Caco-2 (cell line): Measurements from ENCODE around the gene PLAGL1. TPM values are rescaled to one million over a fixed set of nuclear protein-coding genes. Genes with fewer than 3 reads are reported as not detected.

Experiments
- BruUV-seq: library from RNA; stranded (reverse); fragments of 400-500 nt; replicated peaks from 2 replicates; lab custom pipeline; 2021; lab: Mats Ljungman, UMichigan
- CTCF ChIA-PET: fragments of 300-600 bp; sonication (Branson Sonifier 250); formaldehyde crosslinking; loops from one replicate; lab custom pipeline; 2022; ENCODE audit warnings: antibody characterized with exemption; lab: Charles Lee
- POLR2A ChIA-PET: fragments of 300-600 bp; sonication (Branson Sonifier 250); formaldehyde crosslinking; loops from one replicate; lab custom pipeline; 2022; ENCODE audit warnings: antibody characterized with exemption; lab: Charles Lee
- DNase-seq, 2 experiments: peaks; one replicate each; pipeline versions ENCODE4 v3.0.0 to v3.0.0-alpha.2; 2020 to 2022
- H3K27me3 ChIP-seq: replicated peaks from 2 replicates; pipeline ENCODE4 v1.6.0; 2011; ENCODE audit warnings: low read length; ENCODE audit not compliant: control insufficient read depth, insufficient read depth
- H3K36me3 ChIP-seq: 2 replicates; pipeline ENCODE4 v1.5.1; 2011; ENCODE audit warnings: low read length; ENCODE audit not compliant: control insufficient read depth, insufficient read depth
- H3K4me1 ChIP-seq: fragments of 250-450 bp; sonication (Bioruptor Pico); 2 replicates; pipeline ENCODE4 v1.5.1; 2020; ENCODE audit warnings: mild to moderate bottlenecking
- H3K4me3 ChIP-seq: 2 replicates; pipeline ENCODE4 v1.5.1; 2011; ENCODE audit warnings: low read depth, mild to moderate bottlenecking, control low read depth, low read length
- H3K9me3 ChIP-seq: fragments of 250-450 bp; sonication (Bioruptor Pico); 2 replicates; pipeline ENCODE4 v1.5.1; 2020; ENCODE audit warnings: mild to moderate bottlenecking, moderate library complexity
- H3K27ac Mint-ChIP-seq: one replicate; pipeline ENCODE4 v1.8.0; 2022; ENCODE audit warnings: mixed read lengths; ENCODE audit not compliant: unreplicated experiment
- H3K27me3 Mint-ChIP-seq: one replicate; pipeline ENCODE4 v1.8.0; 2022; ENCODE audit warnings: mixed read lengths; ENCODE audit not compliant: insufficient read depth, unreplicated experiment
- H3K36me3 Mint-ChIP-seq: one replicate; pipeline ENCODE4 v1.8.0; 2022; ENCODE audit warnings: mild to moderate bottlenecking, mixed read lengths; ENCODE audit not compliant: insufficient read depth, unreplicated experiment
- H3K4me1 Mint-ChIP-seq: one replicate; pipeline ENCODE4 v1.8.0; 2022; ENCODE audit warnings: low read depth, mixed read lengths; ENCODE audit not compliant: unreplicated experiment
- H3K4me3 Mint-ChIP-seq: one replicate; pipeline ENCODE4 v1.8.0; 2022; ENCODE audit warnings: mild to moderate bottlenecking, moderate library complexity, mixed read lengths; ENCODE audit not compliant: unreplicated experiment
- H3K9me3 Mint-ChIP-seq: one replicate; pipeline ENCODE4 v1.8.0; 2022; ENCODE audit warnings: mixed read lengths; ENCODE audit not compliant: unreplicated experiment
- intact Hi-C: fragments of 100-400 bp; cut with micrococcal nuclease; formaldehyde crosslinking; loops from one replicate; pipeline ENCODE4 v1.10.0; 2022; ENCODE audit not compliant: unreplicated experiment
- total RNA-seq: library from RNA; stranded (reverse); gene quantifications from 2 replicates; pipeline ENCODE4 v1.2.3, GENCODE V29; 2022
- TF ChIP-seq, protein P1 (sequence below), 2 experiments: fragments of 200-600 bp in 1 of 2; IDR thresholded peaks; 1 replicate in 1 of 2; 2 replicates in 1 of 2; pipeline versions ENCODE4 v1.5.1 to v1.8.0; 2011 to 2022; ENCODE audit warnings: antibody characterized with exemption in 1 of 2, control low read depth in 1 of 2, inconsistent platforms in 1 of 2, low read depth in 1 of 2, low read length in 1 of 2, mild to moderate bottlenecking in 1 of 2, moderate library complexity in 1 of 2; ENCODE audit not compliant: insufficient read depth in 1 of 2, severe bottlenecking in 1 of 2, unreplicated experiment in 1 of 2

Gene PLAGL1
- total RNA-seq, 1 experiment from 2014 or later, result 0.70 TPM

- no peak for DNase-seq
- H3K4me1 Mint-ChIP-seq, result no peaks in the 10 kb centered on the region
- TF ChIP-seq, protein P1, sequence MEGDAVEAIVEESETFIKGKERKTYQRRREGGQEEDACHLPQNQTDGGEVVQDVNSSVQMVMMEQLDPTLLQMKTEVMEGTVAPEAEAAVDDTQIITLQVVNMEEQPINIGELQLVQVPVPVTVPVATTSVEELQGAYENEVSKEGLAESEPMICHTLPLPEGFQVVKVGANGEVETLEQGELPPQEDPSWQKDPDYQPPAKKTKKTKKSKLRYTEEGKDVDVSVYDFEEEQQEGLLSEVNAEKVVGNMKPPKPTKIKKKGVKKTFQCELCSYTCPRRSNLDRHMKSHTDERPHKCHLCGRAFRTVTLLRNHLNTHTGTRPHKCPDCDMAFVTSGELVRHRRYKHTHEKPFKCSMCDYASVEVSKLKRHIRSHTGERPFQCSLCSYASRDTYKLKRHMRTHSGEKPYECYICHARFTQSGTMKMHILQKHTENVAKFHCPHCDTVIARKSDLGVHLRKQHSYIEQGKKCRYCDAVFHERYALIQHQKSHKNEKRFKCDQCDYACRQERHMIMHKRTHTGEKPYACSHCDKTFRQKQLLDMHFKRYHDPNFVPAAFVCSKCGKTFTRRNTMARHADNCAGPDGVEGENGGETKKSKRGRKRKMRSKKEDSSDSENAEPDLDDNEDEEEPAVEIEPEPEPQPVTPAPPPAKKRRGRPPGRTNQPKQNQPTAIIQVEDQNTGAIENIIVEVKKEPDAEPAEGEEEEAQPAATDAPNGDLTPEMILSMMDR (IDR thresholded peaks at IDR 0.05; ENCODE audit: insufficient read depth in 1 of 2, low read depth in 1 of 2, low read length in 1 of 2, severe bottlenecking in 1 of 2, unreplicated experiment in 1 of 2), result no peak
- no peaks in the 10 kb centered on the region for H3K36me3 Mint-ChIP-seq
- peaks cover 3% of the 10 kb centered on the region for H3K27me3 Mint-ChIP-seq
- no peaks in the 10 kb centered on the region for H3K4me1 ChIP-seq
- no peak overlapping the region for H3K4me3 ChIP-seq
- H3K27ac Mint-ChIP-seq, result no peak overlapping the region
- intact Hi-C loops, result no loop called here
- no peaks in the 10 kb centered on the region for H3K9me3 Mint-ChIP-seq
- no peaks in the 10 kb centered on the region for H3K36me3 ChIP-seq
- ChIA-PET CTCF (no interaction called here), POLR2A (no interaction called here)
- no peak overlapping the region for H3K4me3 Mint-ChIP-seq
- H3K9me3 ChIP-seq, result no peaks in the 10 kb centered on the region
- no TSS peak for BruUV-seq
- no peaks in the 10 kb centered on the region for H3K27me3 ChIP-seq
These were observed 105.9 kb downstream of the PLAGL1 start for GRCh38 chr6:143901885-143902750.

GRCh38 chr6:143900358-143900757 lies 107.7 kb downstream of the PLAGL1 start:
- H3K4me1 ChIP-seq, result no peaks in the 10 kb centered on the region
- H3K4me1 Mint-ChIP-seq, result no peaks in the 10 kb centered on the region
- H3K27ac Mint-ChIP-seq, result no peak overlapping the region
- POLR2A ChIA-PET, result no interaction called here
- no peaks in the 10 kb centered on the region for H3K9me3 Mint-ChIP-seq
- no peaks in the 10 kb centered on the region for H3K27me3 ChIP-seq
- H3K4me3 Mint-ChIP-seq, result no peak overlapping the region
- no peaks in the 10 kb centered on the region for H3K36me3 Mint-ChIP-seq
- H3K4me3 ChIP-seq, result no peak overlapping the region
- intact Hi-C loops, result no loop called here
- H3K9me3 ChIP-seq, result no peaks in the 10 kb centered on the region
- no peak for DNase-seq
- BruUV-seq, result no TSS peak
- H3K36me3 ChIP-seq, result no peaks in the 10 kb centered on the region
- H3K27me3 Mint-ChIP-seq, result no peaks in the 10 kb centered on the region
- TF ChIP-seq, protein P1 (IDR thresholded peaks at IDR 0.05; ENCODE audit: insufficient read depth in 1 of 2, low read depth in 1 of 2, low read length in 1 of 2, severe bottlenecking in 1 of 2, unreplicated experiment in 1 of 2), result no peak
- CTCF ChIA-PET, result no interaction called here

- H3K27me3 Mint-ChIP-seq, result no peaks in the 10 kb centered on the region
- H3K4me1 ChIP-seq, result no peaks in the 10 kb centered on the region
- H3K4me3 Mint-ChIP-seq, result no peak overlapping the region
- H3K9me3 Mint-ChIP-seq, result no peaks in the 10 kb centered on the region
- H3K36me3 Mint-ChIP-seq, result no peaks in the 10 kb centered on the region
- no peaks in the 10 kb centered on the region for H3K9me3 ChIP-seq
- DNase-seq, result peak in 1 of 2 experiments; percentile 32
- no peaks in the 10 kb centered on the region for H3K4me1 Mint-ChIP-seq
- no peaks in the 10 kb centered on the region for H3K27me3 ChIP-seq
- CTCF ChIA-PET, result no interaction called here
- H3K4me3 ChIP-seq, result no peak overlapping the region
- no TSS peak for BruUV-seq
- intact Hi-C loops, result no loop called here
- POLR2A ChIA-PET, result no interaction called here
- no peak overlapping the region for H3K27ac Mint-ChIP-seq
- TF ChIP-seq, protein P1 (IDR thresholded peaks at IDR 0.05; ENCODE audit: insufficient read depth in 1 of 2, low read depth in 1 of 2, low read length in 1 of 2, severe bottlenecking in 1 of 2, unreplicated experiment in 1 of 2), result no peak
- H3K36me3 ChIP-seq, result no peaks in the 10 kb centered on the region
These were observed 111.8 kb downstream of the PLAGL1 start for GRCh38 chr6:143896126-143896860.
